Measurements from ENCODE around the gene ZNF579. TPM values are rescaled to one million over a fixed set of nuclear protein-coding genes. Genes with fewer than 3 reads are reported as not detected.

Gene ZNF579
- total RNA-seq, 1 experiment from 2014 or later: 19.9 TPM

GRCh38 chr19:55605207-55605636 is 24.6 kb upstream of the ZNF579 start:
- no peaks in the 10 kb centered on the region; the same call in 1 of the 2 replicates for H3K79me2 ChIP-seq (ENCODE audit: insufficient read depth, low read length)
- H3K4me3 Mint-ChIP-seq: peak overlapping the region; percentile 74 to 87
- H3K79me1 ChIP-seq (ENCODE audit: insufficient read depth, low read depth, low read length, poor library complexity, severe bottlenecking): peaks cover 4% of the 10 kb centered on the region
- H4K91ac ChIP-seq (ENCODE audit: insufficient read length, low read depth, low read length): no peak overlapping the region
- H3K9me3 ChIP-seq (ENCODE audit: control insufficient read depth, low read depth, low read length): no peaks in the 10 kb centered on the region
- H3K4me1 Mint-ChIP-seq: peaks cover 33% of the 10 kb centered on the region in 2 experiments
- no peak overlapping the region for H2AFZ ChIP-seq (ENCODE audit: low read length)
- H4K20me1 ChIP-seq (ENCODE audit: control insufficient read depth, insufficient read depth, insufficient read length): no peaks in the 10 kb centered on the region
- peaks cover 14 to 25% (median 23%) of the 10 kb centered on the region in 3 experiments for H3K36me3 Mint-ChIP-seq (ENCODE audit: insufficient read depth in 1 of 3, low read depth in 3 of 3)
- H3K27ac ChIP-seq (ENCODE audit: insufficient read length, low read depth, low read length): peak overlapping the region; percentile 91
- peak overlapping the region; percentile 74 for H3K14ac ChIP-seq (ENCODE audit: insufficient read depth, low read length)
- no peak overlapping the region for H3K9ac ChIP-seq (ENCODE audit: extremely low read depth, insufficient read length, low read length)
- H3K27me3 ChIP-seq (ENCODE audit: insufficient read depth, low read length): no peaks in the 10 kb centered on the region
- H3K4ac ChIP-seq (ENCODE audit: low read depth, low read length): no peak overlapping the region
- no peak overlapping the region for H2BK12ac ChIP-seq (ENCODE audit: insufficient read length, low read depth, low read length)
- H3K27ac Mint-ChIP-seq: peak overlapping the region; percentile 68 to 99 (median 98); a peak in 5 of 7 replicates
- H3K18ac ChIP-seq (ENCODE audit: insufficient read length, low read depth, low read length): peak overlapping the region; percentile 68
- no peak overlapping the region for H3K56ac ChIP-seq (ENCODE audit: insufficient read length, low read depth, low read length)
- peak; percentile 97 for DNase-seq
- WGBS (ENCODE audit: extremely low coverage, insufficient read length, low lambda C conversion rate): no CpG with 5 or more reads among the region's 43 CpGs
- no peak overlapping the region for H2BK15ac ChIP-seq (ENCODE audit: low read depth, low read length)
- no peak overlapping the region for H2AK5ac ChIP-seq (ENCODE audit: insufficient read length, low read length)
- H2BK120ac ChIP-seq (ENCODE audit: low read depth, low read length, poor library complexity, severe bottlenecking): no peak overlapping the region
- no peak overlapping the region for H4K8ac ChIP-seq (replicated peaks; ENCODE audit: insufficient read length, low read depth, low read length)
- H3K27me3 Mint-ChIP-seq (ENCODE audit: low read depth): no peaks in the 10 kb centered on the region
- no peak overlapping the region for H2BK20ac ChIP-seq (ENCODE audit: low read depth, low read length, poor library complexity, severe bottlenecking)
- no peak overlapping the region for H4K5ac ChIP-seq (ENCODE audit: insufficient read length, low read depth, low read length)
- peaks cover 4% of the 10 kb centered on the region; the same call in 1 of the 2 replicates for H3K4me1 ChIP-seq (ENCODE audit: insufficient read depth, low read length)
- no peak overlapping the region for H3T11ph ChIP-seq (ENCODE audit: low read length)
- H3K23me2 ChIP-seq (ENCODE audit: insufficient read length, low read depth, low read length, poor library complexity, severe bottlenecking): peaks cover 8% of the 10 kb centered on the region
- peaks cover 2 to 4% of the 10 kb centered on the region in 2 experiments; a peak in 1 of 5 replicates for H3K9me3 Mint-ChIP-seq
- no peak for TF ChIP-seq CTCF (conservative IDR thresholded peaks at IDR 0.05)
- H3K4me2 ChIP-seq (ENCODE audit: insufficient read depth, insufficient read length, low read length): peak overlapping the region; percentile 91
- no peak overlapping the region for H3K23ac ChIP-seq (ENCODE audit: insufficient read length, low read depth, low read length)
- H2BK5ac ChIP-seq (ENCODE audit: insufficient read length, low read length): no peak overlapping the region

Data from H9 (cell line).